ENCODE results near the gene SUV39H2.
"Not testable (repeated sequence)": the region's sequence is repeated elsewhere in the genome, so short reads cannot be mapped to it uniquely, and the experiment has no call there.

The SUV39H2 gene, protein sequence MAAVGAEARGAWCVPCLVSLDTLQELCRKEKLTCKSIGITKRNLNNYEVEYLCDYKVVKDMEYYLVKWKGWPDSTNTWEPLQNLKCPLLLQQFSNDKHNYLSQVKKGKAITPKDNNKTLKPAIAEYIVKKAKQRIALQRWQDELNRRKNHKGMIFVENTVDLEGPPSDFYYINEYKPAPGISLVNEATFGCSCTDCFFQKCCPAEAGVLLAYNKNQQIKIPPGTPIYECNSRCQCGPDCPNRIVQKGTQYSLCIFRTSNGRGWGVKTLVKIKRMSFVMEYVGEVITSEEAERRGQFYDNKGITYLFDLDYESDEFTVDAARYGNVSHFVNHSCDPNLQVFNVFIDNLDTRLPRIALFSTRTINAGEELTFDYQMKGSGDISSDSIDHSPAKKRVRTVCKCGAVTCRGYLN

DNA sequence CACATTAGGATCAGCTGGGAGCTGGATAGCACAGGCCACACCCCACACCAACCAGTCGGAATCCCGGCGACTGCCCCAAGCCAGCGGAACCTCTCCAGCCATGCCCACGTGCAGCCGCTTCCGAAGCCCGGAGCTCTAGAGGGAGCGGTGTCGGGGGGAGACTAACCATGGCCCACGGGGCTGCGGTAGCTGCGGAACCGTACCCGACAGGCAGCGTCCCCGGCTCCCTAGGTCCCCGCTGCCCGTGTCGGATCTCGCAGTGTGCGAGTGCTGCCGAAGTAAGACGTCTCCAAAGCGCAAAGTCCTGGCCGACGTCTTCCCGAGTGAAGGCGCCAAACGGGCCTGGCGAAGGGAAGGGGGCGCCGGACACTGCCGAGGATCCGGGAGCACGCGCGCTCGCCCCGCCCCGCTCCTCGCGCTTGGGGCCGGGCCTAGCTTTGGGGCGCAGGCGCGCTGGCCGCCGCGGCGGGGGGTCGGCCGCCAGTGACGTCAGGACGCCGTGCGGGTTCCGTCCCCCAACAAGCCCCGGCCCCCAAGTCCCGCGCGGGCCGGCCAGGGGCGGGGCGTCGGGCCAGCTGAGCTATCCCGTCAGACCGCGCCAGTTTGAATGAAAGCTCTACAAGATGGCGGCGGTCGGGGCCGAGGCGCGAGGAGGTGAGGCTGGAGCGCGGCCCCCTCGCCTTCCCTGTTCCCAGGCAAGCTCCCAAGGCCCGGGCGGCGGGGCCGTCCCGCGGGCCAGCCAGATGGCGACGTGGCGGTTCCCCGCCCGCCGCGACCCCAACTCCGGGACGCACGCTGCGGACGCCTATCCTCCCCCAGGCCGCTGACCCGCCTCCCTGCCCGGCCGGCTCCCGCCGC lies at the start of gene SUV39H2:
SUV39H2 (plus strand) TSS at position 601 of the 858 bp plus-strand sequence; CDS start at position 624, 23 bp downstream.
- peak; percentile 86 for DNase-seq (ENCODE audit: low read depth)

DNA sequence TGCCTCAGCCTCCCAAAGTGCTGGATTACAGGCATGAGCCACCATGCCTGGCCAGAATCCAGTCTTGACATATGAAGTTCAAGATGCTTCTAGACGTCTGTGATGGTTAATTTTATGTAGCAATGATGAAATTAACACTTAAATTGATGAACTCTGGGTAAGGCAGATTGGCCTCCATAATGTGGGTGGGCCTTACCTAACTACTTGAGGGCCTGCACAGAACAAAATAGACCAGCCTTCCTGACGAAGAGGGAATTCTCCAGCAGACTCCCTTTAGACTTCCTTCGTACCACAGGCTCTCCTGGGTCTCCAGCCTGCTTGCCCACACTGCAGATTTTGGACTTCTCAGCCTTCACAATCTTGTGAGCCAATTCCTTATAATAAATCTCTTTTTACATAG lies 45.6 kb upstream of the SUV39H2 start:
- no peak for DNase-seq (ENCODE audit: low read depth)

DNA sequence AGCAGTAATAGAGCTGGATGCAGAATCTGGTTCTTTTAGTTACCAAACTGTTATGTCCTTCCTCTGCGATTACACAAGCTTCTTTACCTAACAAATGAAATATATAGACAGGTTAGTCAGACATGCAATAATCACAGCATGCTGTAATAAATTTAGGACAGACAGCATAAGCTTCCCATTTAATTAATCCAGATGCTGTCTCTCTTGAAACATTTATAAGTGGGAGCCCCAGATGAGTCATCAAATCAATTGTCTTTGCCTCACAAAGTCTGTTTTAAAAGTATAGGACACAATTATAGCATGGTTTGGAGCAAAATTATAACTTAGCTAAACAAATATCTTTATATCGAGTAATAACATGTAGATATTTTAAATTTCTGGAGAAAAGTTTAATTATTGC lies 42.5 kb upstream of the SUV39H2 start:
- no peak for DNase-seq (ENCODE audit: low read depth)

DNA sequence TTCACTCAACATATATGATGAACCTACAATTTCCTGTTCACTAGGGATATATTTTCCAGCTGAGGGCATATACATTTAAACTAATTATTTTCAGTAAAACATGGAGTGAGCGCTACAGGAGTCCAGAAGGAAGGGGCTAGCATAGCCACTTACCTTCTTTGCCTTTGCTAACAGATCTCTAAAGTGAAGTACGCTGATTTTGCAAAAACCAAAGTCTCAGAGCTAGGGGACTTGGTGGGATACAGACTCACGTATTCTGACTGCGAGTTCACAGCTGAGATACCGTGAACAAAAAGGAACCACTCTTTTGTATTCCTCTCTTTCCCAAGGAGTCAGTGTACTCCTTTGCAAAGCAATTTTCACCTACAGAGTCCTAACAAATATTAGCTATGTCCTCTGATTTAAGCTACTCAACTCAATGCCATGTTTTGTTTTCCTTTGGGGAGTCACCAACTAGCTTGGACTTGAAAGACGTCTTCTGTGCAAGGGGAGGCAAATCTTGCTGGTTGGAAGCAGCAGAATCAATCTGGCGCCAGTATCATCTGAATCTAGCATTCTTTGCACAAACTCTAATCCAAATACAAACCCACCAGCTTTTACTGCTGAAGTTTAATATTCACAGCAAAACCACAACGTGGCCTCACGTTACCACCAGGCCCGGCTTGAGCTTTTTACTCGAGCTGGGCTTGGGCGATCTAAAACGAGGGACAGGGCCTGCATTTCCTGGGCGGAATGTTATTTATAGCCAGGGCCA lies 41.5 kb upstream of the SUV39H2 start:
- no peak for DNase-seq (ENCODE audit: low read depth)

DNA sequence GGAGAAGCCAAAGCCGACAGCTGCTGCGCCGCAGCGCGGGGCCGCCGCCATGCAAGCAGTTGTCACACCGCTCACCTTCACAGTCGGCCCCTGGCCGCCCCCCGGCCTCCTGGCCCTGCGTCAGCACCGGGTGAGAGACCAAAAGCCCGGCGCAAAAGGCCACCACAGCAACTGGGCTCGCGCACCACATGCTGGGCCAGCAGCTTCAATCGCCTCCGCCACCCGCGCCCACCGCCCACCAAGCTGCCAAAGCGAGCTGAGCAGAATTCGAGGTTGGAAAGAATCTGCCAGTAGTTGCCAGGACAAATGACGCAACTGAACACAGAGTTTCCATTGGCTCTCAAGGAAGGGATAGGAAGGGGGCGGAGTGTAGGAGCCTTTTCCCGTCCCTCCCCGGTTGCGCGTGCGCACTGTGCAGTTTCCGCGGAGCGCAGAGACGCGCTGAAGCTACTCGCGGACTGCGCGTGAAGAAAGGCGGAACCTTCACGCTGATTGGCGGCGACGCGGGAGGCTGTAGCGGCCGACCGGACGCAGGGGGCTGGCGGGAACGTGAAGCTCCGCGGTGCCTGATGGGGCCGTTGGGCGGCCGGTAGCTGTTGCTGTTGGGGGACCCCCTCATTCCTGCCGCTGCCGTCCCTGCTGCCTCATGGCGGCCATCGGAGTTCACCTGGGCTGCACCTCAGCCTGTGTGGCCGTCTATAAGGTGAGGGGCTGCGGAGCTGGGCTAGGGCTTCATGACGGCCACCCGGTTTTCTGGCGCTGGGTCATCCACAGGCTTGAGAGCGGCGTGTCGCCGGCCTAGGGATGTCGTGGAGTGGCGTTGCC lies 40.7 kb upstream of the SUV39H2 start, which contains the start of the genes CDNF, HSPA14 and MSANTD7:
CDNF (minus strand) TSS at position 281 of the 825 bp plus-strand sequence; CDS start at position 190, 91 bp downstream.
HSPA14 (plus strand) TSS at position 550 of the 825 bp plus-strand sequence; CDS start at position 647, 97 bp downstream.
MSANTD7 (plus strand) TSS at position 550 of the 825 bp plus-strand sequence. CDS start 3,979 bp downstream, outside the sequence.
- DNase-seq (ENCODE audit: low read depth), result peak; percentile 98

DNA sequence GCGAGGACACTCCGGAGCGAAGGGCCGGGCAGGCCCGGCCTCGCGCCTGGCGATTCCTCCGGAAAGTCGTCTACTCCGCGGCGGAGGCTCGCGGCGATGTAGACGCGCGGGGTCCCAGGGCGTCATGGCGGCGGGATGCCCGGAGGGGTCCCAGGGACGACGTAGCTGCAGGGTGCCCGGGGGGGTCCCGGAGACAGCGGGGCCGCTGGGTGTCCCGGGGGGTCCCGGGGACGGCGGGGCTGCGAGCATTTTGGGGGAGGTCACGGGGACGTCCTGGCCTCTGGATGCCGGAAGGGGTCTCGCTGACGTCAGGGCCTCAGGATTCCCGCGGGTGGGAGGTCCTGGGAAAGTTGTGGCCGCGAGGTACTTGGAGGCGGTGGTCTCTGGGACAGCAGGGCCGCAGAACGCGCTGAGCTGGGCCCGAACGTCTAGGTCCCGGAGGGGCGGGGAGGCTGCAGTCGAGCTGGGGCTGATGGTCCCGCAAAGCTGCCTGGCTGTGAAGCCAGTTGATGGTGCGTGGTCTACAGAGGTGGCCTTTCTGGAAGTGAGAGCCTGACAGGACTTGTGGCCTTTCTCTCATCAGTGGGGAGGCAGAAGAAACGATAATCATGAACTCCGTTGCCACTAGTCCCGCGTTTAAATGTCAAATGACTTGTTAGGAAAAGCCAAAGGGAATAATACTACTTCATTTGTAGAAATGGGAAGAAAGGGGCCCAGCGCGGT lies 39.9 kb upstream of the SUV39H2 start:
- DNase-seq (ENCODE audit: low read depth), result peak; percentile 15

DNA sequence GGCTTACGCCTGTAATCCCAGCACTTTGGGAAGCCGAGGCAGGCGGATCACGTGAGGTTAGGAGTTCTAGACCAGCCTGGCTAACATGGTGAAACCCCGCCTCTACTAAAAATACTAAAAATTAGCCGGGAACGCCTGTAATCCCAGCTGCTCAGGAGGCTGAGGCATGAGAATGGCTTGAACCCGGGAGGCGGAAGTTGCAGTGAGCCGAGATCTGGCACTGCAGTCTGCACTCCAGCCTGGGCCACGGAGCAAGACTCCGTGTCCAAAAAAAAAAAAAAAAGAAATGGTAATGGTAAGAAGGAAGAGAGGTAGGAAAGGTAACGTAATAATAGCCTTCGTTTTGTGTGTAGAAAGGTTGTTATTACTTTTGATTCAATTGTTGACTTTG lies 39.4 kb upstream of the SUV39H2 start:
- DNase-seq (ENCODE audit: low read depth), result no peak

DNA sequence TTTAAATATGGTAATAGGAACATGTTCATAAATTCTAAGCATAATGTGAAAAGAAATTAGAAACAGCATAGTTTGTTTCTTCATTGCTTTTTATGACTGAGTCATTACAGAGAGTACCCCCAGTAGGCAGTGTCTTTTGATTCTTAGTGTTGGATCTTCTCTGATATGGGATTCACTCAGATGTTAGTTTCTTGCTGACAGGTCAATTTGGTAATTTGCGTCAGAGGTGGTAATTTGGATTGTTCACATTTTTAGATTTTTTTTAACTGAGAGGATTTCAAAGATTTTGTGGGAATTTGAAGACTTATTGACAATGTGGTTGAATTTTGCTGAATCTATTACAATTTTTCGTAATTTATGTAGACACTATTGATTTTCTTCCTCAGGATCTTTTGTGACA lies 38.5 kb upstream of the SUV39H2 start:
- DNase-seq (ENCODE audit: low read depth), result no peak

DNA sequence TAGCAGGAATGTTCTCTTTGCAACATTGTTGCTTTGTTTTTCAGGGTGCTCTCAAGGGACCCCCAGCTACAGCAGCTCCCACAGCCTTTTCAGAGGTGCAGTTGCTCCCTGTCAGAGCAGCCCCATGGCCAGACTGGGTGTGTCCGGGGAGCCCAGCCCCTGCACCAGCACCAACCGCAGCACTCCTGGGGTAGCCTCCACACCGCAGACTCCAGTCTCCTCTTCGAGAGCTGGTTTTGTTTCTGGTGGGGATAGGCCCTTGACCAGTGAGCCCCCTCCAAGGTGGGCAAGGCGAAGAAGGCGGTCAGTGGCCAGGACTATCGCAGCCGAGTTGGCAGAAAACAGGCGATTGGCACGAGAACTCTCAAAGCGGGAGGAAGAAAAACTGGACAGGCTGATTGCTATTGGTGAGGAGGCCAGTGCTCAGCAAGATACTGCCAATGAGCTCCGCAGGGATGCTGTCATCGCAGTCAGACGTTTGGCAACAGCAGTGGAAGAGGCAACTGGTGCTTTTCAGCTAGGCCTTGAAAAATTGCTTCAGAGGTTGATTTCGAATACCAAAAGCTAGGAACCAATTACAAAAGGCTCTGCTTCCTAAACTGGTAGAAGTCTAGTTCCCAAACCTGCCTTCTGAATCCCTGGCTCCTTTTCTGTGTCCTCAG lies 35.2 kb upstream of the SUV39H2 start:
- no peak for DNase-seq (ENCODE audit: low read depth)

DNA sequence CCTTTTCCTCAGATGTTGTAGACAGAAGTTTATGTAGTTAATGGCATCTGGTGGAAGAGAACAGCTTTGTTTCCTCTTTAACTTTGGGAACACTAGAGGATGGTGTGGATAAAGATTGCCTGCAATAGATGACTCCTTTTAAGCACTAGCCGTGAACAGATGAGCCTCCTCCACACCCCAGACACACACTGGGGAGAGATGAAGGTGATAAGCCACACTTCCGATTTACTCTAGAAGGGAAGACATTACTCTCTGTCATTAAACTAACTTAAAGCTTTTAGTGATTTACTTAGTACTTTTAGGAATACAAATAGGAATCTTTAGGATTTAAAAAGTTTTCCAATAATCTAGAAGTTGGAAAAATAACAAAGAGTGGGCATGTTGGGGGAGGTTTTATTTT lies 33.7 kb upstream of the SUV39H2 start:
- no peak for DNase-seq (ENCODE audit: low read depth)

DNA sequence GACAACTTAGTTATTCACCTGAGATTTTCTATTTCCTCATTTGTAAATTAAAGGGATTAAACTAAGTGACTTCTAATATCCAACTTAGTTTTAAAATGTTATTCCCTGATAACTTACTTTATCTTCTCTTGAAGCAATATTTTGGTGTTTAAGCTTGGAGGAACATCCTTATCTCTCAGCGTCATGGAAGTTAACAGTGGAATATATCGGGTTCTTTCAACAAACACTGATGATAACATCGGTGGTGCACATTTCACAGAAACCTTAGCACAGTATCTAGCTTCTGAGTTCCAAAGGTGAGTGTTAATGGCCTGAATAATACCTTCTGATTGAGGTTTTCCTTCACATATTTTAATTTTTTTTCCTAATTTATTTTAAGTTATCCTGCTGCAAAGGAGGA lies 26.4 kb upstream of the SUV39H2 start:
- no peak for DNase-seq (ENCODE audit: low read depth)

DNA sequence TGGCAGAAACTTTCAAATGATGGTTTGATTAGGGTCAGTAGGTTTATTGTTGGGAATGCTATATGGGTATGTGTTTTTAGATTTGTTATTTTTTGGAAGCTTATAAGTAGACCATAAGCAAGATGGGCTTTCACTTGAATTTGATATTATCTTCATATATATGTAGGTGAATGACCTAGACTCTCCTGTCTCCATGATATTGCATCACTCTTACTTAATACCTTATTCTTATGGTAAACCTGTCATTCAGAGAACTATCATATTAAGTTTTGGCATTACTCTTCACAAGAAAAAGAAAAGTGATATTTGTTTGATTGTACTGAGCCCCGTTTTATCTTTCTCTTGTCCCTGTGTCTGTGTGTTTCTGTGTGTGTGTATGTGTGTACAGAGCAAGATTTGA lies 23.2 kb upstream of the SUV39H2 start:
- DNase-seq (ENCODE audit: low read depth), result no peak

DNA sequence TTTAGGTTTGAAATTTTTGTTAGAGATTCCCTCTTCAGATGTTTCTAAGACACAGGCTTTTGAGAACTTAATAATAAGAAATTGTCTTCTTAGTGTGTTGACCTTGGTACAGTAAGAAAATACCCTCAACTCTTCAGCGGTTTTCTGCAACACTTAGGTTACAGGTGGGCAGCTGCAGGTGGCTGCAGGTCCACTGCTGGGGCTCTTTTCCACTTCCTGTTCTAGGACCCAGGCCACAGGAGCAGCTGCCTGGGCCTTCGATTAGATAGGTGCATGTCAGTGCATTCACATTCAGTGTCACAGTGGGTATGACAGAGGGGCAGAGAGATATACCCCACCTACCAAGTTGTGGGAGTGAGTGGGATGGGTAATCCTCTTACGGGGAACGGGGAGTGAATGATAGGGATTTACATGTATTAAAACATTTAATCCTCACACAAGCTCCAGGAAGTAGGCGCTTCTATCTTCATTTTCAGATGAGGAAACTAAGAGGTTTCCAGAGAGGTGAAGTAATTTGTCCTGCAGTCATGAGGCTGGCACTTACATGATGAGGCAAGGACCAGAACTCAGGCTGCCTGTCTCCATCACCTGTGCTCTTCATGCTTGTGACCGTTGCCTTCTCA lies 20.2 kb upstream of the SUV39H2 start:
- no peak for DNase-seq (ENCODE audit: low read depth)

DNA sequence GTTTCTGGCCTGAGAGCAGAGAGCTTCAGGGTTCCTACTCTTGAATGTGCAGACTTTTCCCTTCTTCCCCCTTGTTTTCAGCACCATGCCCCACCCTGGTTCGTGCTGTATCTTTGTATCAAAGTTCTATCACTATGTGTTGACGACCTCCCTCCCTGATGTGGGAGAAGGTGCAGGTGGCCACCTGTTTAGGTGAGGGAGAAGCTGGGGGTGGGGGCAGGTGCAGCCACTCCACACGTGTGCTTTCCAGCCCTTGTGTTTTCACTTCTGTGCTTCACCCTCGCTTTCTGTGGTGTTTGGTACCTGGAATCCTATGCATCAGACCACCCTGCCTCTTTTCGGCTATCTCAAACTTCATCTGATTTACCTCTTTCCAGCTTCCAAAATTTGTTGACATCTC lies 19.6 kb upstream of the SUV39H2 start:
- no peak for DNase-seq (ENCODE audit: low read depth)

DNA sequence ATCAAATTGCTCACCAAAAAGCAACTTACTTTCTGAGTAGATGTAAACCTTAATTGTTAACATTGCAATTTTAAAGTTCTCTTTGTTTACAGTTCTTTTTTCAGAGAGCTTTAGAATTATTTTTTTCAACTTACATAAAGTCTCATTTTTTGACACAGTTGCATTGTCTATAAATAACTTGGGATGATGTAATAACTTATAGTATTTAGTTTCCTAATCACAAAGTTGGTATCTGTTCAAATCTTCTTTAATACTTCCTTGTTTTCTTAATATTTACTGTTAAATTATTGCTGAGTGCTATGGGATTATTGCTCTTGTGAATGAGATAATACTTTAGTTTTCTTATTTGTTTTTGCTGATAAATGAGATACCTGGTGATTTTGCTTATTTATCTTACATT lies 18.9 kb upstream of the SUV39H2 start:
- DNase-seq (ENCODE audit: low read depth), result no peak

DNA sequence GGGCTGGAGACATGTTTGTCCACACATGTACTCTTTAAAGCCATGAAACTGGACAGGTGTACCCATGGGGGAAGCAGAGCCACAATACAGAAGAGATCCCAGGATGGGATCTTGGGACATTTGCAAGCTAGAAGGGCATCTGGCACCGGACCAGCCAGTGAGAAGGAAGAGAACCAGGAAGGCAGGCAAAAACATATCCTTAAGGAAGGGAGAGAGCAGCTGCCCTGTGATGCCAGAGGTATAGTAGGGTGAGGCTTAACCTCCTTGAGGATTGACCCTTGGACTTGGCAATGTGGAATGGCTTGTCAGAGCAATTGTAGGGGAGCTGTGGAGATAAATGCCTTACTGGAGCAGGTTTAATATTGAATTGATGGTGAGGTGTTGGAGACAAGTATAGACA lies 17.9 kb upstream of the SUV39H2 start:
- no peak for DNase-seq (ENCODE audit: low read depth)

DNA sequence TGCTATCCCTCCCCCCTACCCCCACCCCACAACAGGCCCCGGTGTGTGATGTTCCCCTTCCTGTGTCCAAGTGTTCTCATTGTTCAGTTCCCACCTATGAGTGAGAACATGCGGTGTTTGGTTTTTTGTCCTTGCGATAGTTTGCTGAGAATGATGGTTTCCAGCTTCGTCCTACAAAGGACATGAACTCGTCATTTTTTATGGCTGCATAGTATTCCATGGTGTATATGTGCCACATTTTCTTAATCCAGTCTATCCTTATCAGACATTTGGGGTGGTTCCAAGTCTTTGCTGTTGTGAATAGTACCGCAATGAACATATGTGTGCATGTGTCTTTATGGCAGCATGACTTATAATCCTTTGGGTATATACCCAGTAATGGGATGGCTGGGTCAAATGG lies 14.2 kb upstream of the SUV39H2 start:
- DNase-seq (ENCODE audit: low read depth), result not testable (repeated sequence)

DNA sequence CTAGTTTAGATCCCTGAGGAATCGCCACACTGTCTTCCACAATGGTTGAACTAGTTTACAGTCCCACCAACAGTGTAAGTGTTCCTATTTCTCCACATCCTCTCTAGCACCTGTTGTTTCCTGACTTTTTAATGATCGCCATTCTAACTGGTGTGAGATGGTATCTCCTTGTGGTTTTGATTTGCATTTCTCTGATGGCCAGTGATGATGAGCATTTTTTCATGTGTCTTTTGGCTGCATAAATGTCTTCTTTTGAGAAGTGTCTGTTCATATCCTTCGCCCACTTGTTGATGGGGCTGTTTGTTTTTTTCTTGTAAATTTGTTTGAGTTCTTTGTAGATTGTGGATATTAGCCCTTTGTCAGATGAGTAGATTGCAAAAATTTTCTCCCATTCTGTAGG lies 13.8 kb upstream of the SUV39H2 start:
- not testable (repeated sequence) for DNase-seq (ENCODE audit: low read depth)

DNA sequence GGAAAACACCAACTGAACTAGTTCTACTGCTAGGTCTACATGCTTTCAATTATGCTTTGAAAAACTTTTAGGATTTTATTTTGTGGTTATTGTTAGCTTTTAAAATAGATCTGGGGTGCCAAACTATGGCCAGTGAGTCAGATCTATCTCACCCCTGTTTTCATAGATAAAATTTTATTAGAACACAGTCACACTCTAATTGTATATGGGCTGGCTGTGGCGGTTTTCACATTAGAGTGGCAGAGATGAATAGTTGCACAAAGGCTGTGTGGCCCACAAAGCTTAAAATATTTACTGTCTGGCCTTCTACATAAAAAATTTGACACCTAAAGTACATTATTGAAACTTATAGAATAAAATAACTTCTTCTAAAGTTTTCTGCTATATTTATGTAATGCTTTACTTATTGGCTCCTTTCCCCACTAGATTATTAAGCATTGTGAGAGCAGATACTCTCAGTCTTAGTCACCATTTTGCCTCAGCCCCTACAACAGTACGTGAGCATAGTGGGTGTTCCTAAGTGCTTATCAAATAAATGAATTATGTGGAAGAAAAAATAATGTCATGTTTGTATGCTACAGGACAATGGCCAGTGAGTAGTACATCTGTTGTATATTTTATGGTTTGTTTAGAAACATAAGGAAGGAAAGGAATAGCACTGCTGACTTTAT lies 5.4 kb upstream of the SUV39H2 start:
- no peak for DNase-seq (ENCODE audit: low read depth)
